Transverse colon (tissue), 4 donors: ENCODE results near the gene COQ2.

ENCODE experiments used
- CTCF ChIP-seq, 5 experiments: fragments of 200-600 bp in 3 of 5; fragments of 450-650 bp in 2 of 5; sonication (generic) in 3 of 5; IDR thresholded peaks; 1 replicate in 2 of 5; 2 replicates in 3 of 5; pipeline ENCODE4 v1.5.1; 2016 to 2017; ENCODE audit warnings: antibody characterized with exemption in 5 of 5, inconsistent platforms in 3 of 5, mild to moderate bottlenecking in 2 of 5, moderate library complexity in 1 of 5
- POLR2A ChIP-seq: fragments of 450-650 bp; IDR thresholded peaks from one replicate; pipeline ENCODE4 v1.6.1; 2016; ENCODE audit warnings: antibody characterized with exemption, mild to moderate bottlenecking, moderate library complexity
- POLR2AphosphoS5 ChIP-seq, 3 donors: sonication (generic); formaldehyde crosslinking; IDR thresholded peaks; one replicate each; pipeline ENCODE4 v1.6.1; 2016; ENCODE audit warnings: antibody characterized with exemption in 3 of 3

- TF ChIP-seq POLR2AphosphoS5 (IDR thresholded peaks at IDR 0.05) = no peak
- TF ChIP-seq CTCF (IDR thresholded peaks at IDR 0.05) = no peak
- no peak for TF ChIP-seq POLR2A
Observed at GRCh38 chr4:83283181-83283580, 1.4 kb downstream of the COQ2 start.
